NCI-H446 treated with DMSO at 0.1 percent for 48 hours (cell line): Measurements from ENCODE around the gene ARHGEF18.
"Not testable (repeated sequence)": the region's sequence is repeated elsewhere in the genome, so short reads cannot be mapped to it uniquely, and the experiment has no call there.

Experiments used
- DNase-seq: peaks from one replicate; lab custom pipeline; 2025; lab: John Stamatoyannopoulos, UW

Gene ARHGEF18

GRCh38 chr19:7349231-7349591, 474 bp downstream of the ARHGEF18 start:
- no peak for DNase-seq

GRCh38 chr19:7349961-7350711, 1.4 kb downstream of the ARHGEF18 start:
- DNase-seq: no peak

GRCh38 chr19:7351861-7352260, 3.1 kb downstream of the ARHGEF18 start:
- no peak for DNase-seq

- DNase-seq: no peak
Observed at GRCh38 chr19:7355151-7355820, 6.5 kb downstream of the ARHGEF18 start.

GRCh38 chr19:7355871-7356270, 7.1 kb downstream of the ARHGEF18 start:
- no peak for DNase-seq

- DNase-seq: no peak
Observed at GRCh38 chr19:7356899-7357627, 8.3 kb downstream of the ARHGEF18 start.

- DNase-seq: no peak
Observed at GRCh38 chr19:7358102-7358597, 9.4 kb downstream of the ARHGEF18 start.

GRCh38 chr19:7360393-7360984, 11.8 kb downstream of the ARHGEF18 start:
- no peak for DNase-seq

GRCh38 chr19:7363225-7363624, 14.5 kb downstream of the ARHGEF18 start:
- DNase-seq: no peak

- no peak for DNase-seq
Observed at GRCh38 chr19:7366701-7367420, 18.1 kb downstream of the ARHGEF18 start.

GRCh38 chr19:7368456-7368855, 19.7 kb downstream of the ARHGEF18 start:
- no peak for DNase-seq

- DNase-seq: not testable (repeated sequence)
Observed at GRCh38 chr19:7368866-7369265, 20.1 kb downstream of the ARHGEF18 start.

GRCh38 chr19:7370546-7370945, 21.8 kb downstream of the ARHGEF18 start:
- no peak for DNase-seq

GRCh38 chr19:7371001-7371400, 22.3 kb downstream of the ARHGEF18 start:
- DNase-seq: no peak

GRCh38 chr19:7372810-7373209, 24.1 kb downstream of the ARHGEF18 start:
- no peak for DNase-seq

GRCh38 chr19:7373862-7374261, 25.1 kb downstream of the ARHGEF18 start:
- no peak for DNase-seq

GRCh38 chr19:7376151-7376852, 27.6 kb downstream of the ARHGEF18 start:
- no peak for DNase-seq

GRCh38 chr19:7377196-7377595, 28.5 kb downstream of the ARHGEF18 start:
- DNase-seq: no peak

GRCh38 chr19:7381073-7381390, 32.3 kb downstream of the ARHGEF18 start:
- DNase-seq: no peak

GRCh38 chr19:7382694-7383093, 34.0 kb downstream of the ARHGEF18 start:
- no peak for DNase-seq

GRCh38 chr19:7383284-7383683, 34.5 kb downstream of the ARHGEF18 start:
- no peak for DNase-seq
